ENCODE data around the gene C20orf96. TPM values are rescaled to one million over a fixed set of nuclear protein-coding genes. Genes with fewer than 3 reads are reported as not detected.

The C20orf96 gene
- total and polyA plus RNA-seq, 2 donors (not counting 1 experiment from before 2014, with no cell fraction given), result 4.7 to 7.5 TPM

DNA sequence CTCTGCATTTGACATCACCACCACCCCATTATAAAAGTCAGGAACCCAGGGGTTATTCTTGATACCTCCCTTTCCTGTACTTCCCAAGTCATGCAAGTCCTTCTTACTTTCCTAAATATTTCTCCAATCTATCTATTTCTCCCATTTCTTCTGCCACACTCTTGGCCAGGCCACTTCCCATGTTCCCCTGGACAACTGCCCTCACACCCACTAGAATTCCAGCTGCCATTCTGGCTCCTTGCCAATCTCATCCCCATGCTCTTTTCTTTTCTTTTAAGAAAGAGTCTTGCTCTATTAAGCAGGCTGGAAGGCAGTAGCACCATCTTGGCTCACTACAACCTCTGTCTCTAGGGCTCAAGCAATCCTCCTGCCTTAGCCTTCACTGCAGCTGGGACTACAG lies 17.8 kb downstream of the C20orf96 start:
- Mint-ChIP-seq H3K27ac (no peak overlapping the region), H3K27me3 (no peaks in the 10 kb centered on the region), H3K4me1 (no peaks in the 10 kb centered on the region), H3K4me3 (no peak overlapping the region), H3K9me3 (ENCODE audit: insufficient read depth) (no peaks in the 10 kb centered on the region)
- ChIA-PET CTCF (no interaction called here), POLR2A (no interaction called here)
- no peak overlapping the region for H2AFZ ChIP-seq (ENCODE audit: insufficient read depth, low read depth, low read length, poor library complexity, severe bottlenecking)
- H3K4me2 ChIP-seq (replicated peaks; ENCODE audit: low read depth, low read length, poor library complexity, severe bottlenecking), result no peak overlapping the region
- no peaks in the 10 kb centered on the region for H3K9me3 ChIP-seq (ENCODE audit: control extremely low read depth in 1 of 3, control insufficient read depth in 2 of 3, insufficient read depth in 1 of 3, low read length in 2 of 3)
- H3K27me3 ChIP-seq (replicated peaks in 1 of 4; ENCODE audit: control extremely low read depth in 1 of 4, control insufficient read depth in 3 of 4, insufficient read depth in 4 of 4, low read length in 3 of 4), result no peaks in the 10 kb centered on the region
- H3K27ac ChIP-seq (ENCODE audit: low read length in 2 of 2), result no peak overlapping the region
- TF ChIP-seq, protein P1, sequence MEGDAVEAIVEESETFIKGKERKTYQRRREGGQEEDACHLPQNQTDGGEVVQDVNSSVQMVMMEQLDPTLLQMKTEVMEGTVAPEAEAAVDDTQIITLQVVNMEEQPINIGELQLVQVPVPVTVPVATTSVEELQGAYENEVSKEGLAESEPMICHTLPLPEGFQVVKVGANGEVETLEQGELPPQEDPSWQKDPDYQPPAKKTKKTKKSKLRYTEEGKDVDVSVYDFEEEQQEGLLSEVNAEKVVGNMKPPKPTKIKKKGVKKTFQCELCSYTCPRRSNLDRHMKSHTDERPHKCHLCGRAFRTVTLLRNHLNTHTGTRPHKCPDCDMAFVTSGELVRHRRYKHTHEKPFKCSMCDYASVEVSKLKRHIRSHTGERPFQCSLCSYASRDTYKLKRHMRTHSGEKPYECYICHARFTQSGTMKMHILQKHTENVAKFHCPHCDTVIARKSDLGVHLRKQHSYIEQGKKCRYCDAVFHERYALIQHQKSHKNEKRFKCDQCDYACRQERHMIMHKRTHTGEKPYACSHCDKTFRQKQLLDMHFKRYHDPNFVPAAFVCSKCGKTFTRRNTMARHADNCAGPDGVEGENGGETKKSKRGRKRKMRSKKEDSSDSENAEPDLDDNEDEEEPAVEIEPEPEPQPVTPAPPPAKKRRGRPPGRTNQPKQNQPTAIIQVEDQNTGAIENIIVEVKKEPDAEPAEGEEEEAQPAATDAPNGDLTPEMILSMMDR (IDR thresholded peaks at IDR 0.05), result no peak
- TF ChIP-seq EZH2 (IDR thresholded peaks at IDR 0.05; ENCODE audit: borderline replicate concordance, insufficient read depth, low read depth, low read length, poor library complexity, severe bottlenecking), result no peak
- H4K20me1 ChIP-seq (ENCODE audit: control insufficient read depth, insufficient read depth, low read length, poor library complexity, severe bottlenecking), result no peaks in the 10 kb centered on the region
- no peaks in the 10 kb centered on the region for H3K79me2 ChIP-seq (ENCODE audit: control insufficient read depth, insufficient read depth, low read length)
- ATAC-seq (ENCODE audit: low read depth) (no peak), DNase-seq (no peak)
- no peaks in the 10 kb centered on the region for H3K4me1 ChIP-seq (ENCODE audit: control insufficient read depth in 2 of 2, insufficient read depth in 2 of 2, low read length in 2 of 2)
- peaks cover 0 to 4% of the 10 kb centered on the region in 2 experiments for H3K36me3 ChIP-seq (replicated peaks in 1 of 2; ENCODE audit: control extremely low read depth in 1 of 2, control insufficient read depth in 1 of 2, extremely low read depth in 1 of 2, insufficient read depth in 2 of 2, low read length in 1 of 2)
- intact Hi-C loops (cut with micrococcal nuclease), result no loop called here
- no peak overlapping the region for H3K9ac ChIP-seq (ENCODE audit: low read length)
- H3K4me3 ChIP-seq (ENCODE audit: control extremely low read depth in 1 of 5, extremely low read depth in 1 of 5, insufficient read depth in 1 of 5, low read depth in 2 of 5, low read length in 4 of 5), result no peak overlapping the region

DNA sequence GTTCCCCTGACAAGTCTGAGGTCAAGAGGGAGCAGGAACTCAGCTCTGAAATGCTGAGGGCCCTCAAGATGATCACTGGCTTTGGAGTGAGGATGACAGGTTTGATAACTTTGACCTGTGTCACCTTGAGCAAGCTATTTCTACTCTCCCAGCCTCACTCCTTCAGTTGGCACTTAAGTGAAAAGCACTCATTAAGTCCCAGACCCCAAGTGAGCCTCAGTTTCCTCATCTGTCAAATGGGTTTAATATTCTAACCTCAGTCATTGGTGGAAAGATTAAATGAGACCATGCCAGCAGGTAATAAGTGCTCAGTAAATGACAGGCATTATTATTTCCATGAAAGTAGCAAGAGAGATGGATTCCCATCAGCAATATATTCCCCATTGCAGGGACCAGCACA lies 19.0 kb downstream of the C20orf96 start:
- CTCF ChIA-PET, result no interaction called here
- intact Hi-C loops (cut with micrococcal nuclease), result no loop called here
- Mint-ChIP-seq H3K4me3 (no peak overlapping the region), H3K4me1 (peaks cover 7% of the 10 kb centered on the region), H3K27ac (no peak overlapping the region), H3K9me3 (ENCODE audit: insufficient read depth) (no peaks in the 10 kb centered on the region), H3K27me3 (no peaks in the 10 kb centered on the region)
- no peaks in the 10 kb centered on the region for H3K36me3 ChIP-seq (replicated peaks in 1 of 2; ENCODE audit: control extremely low read depth in 1 of 2, control insufficient read depth in 1 of 2, extremely low read depth in 1 of 2, insufficient read depth in 2 of 2, low read length in 1 of 2)
- no peak for ATAC-seq (ENCODE audit: low read depth)
- no peaks in the 10 kb centered on the region for H3K27me3 ChIP-seq (replicated peaks in 1 of 4; ENCODE audit: control extremely low read depth in 1 of 4, control insufficient read depth in 3 of 4, insufficient read depth in 4 of 4, low read length in 3 of 4)
- no peak overlapping the region for H3K9ac ChIP-seq (ENCODE audit: low read length)
- H3K9me3 ChIP-seq (ENCODE audit: control extremely low read depth in 1 of 3, control insufficient read depth in 2 of 3, insufficient read depth in 1 of 3, low read length in 2 of 3), result no peaks in the 10 kb centered on the region
- H2AFZ ChIP-seq (ENCODE audit: insufficient read depth, low read depth, low read length, poor library complexity, severe bottlenecking), result no peak overlapping the region
- H3K4me3 ChIP-seq (ENCODE audit: control extremely low read depth in 1 of 5, extremely low read depth in 1 of 5, insufficient read depth in 1 of 5, low read depth in 2 of 5, low read length in 4 of 5), result no peak overlapping the region
- H3K4me2 ChIP-seq (replicated peaks; ENCODE audit: low read depth, low read length, poor library complexity, severe bottlenecking), result no peak overlapping the region
- POLR2A ChIA-PET, result no interaction called here
- no peak for DNase-seq
- H4K20me1 ChIP-seq (ENCODE audit: control insufficient read depth, insufficient read depth, low read length, poor library complexity, severe bottlenecking), result no peaks in the 10 kb centered on the region
- H3K4me1 ChIP-seq (ENCODE audit: control insufficient read depth in 2 of 2, insufficient read depth in 2 of 2, low read length in 2 of 2), result peaks cover 2 to 7% of the 10 kb centered on the region in 2 donors
- H3K27ac ChIP-seq (ENCODE audit: low read length in 2 of 2), result no peak overlapping the region
- no peaks in the 10 kb centered on the region for H3K79me2 ChIP-seq (ENCODE audit: control insufficient read depth, insufficient read depth, low read length)
- TF ChIP-seq, protein P1 (IDR thresholded peaks at IDR 0.05), result no peak
- no peak for TF ChIP-seq EZH2 (IDR thresholded peaks at IDR 0.05; ENCODE audit: borderline replicate concordance, insufficient read depth, low read depth, low read length, poor library complexity, severe bottlenecking)
